Cortex of kidney (tissue), 1 donor: ENCODE measurements around the gene GOSR1.
"Not testable (repeated sequence)": the region's sequence is repeated elsewhere in the genome, so short reads cannot be mapped to it uniquely, and the experiment has no call there.

Source experiments
- DNase-seq: peaks from one replicate; lab custom pipeline; 2025; lab: John Stamatoyannopoulos, UW

GOSR1 gene

GRCh38 chr17:30545024-30545423 is 67.8 kb downstream of the GOSR1 start:
- no peak for DNase-seq

GRCh38 chr17:30547778-30548573 is 70.8 kb downstream of the GOSR1 start:
- no peak for DNase-seq

GRCh38 chr17:30549181-30549580 is 72.0 kb downstream of the GOSR1 start:
- not testable (repeated sequence) for DNase-seq

GRCh38 chr17:30549864-30550511 is 72.8 kb downstream of the GOSR1 start:
- DNase-seq = no peak

- no peak for DNase-seq
Measured at GRCh38 chr17:30550512-30551273, 73.5 kb downstream of the GOSR1 start.

GRCh38 chr17:30551274-30551995 is 74.2 kb downstream of the GOSR1 start:
- not testable (repeated sequence) for DNase-seq

GRCh38 chr17:30551996-30552339 is 74.8 kb downstream of the GOSR1 start:
- no peak for DNase-seq

- DNase-seq = no peak
Measured at GRCh38 chr17:30552994-30553566, 75.9 kb downstream of the GOSR1 start.

GRCh38 chr17:30553823-30554440 is 76.7 kb downstream of the GOSR1 start:
- not testable (repeated sequence) for DNase-seq

GRCh38 chr17:30554839-30555751 is 77.9 kb downstream of the GOSR1 start:
- DNase-seq = no peak

GRCh38 chr17:30555942-30556341 is 78.7 kb downstream of the GOSR1 start:
- no peak for DNase-seq

- DNase-seq = no peak
Measured at GRCh38 chr17:30556374-30557332, 79.4 kb downstream of the GOSR1 start.

GRCh38 chr17:30557916-30558685 is 80.9 kb downstream of the GOSR1 start:
- DNase-seq = no peak

GRCh38 chr17:30558686-30559545 is 81.7 kb downstream of the GOSR1 start:
- no peak for DNase-seq

- DNase-seq = no peak
Measured at GRCh38 chr17:30559656-30560055, 82.4 kb downstream of the GOSR1 start.

GRCh38 chr17:30560117-30561026 is 83.2 kb downstream of the GOSR1 start:
- DNase-seq = not testable (repeated sequence)
